SU-DHL-6 (cell line): ENCODE results near the gene ADGRB3.

Experiments
- H2AFZ ChIP-seq: fragments of 200-600 bp; sonication (generic); 2 replicates; pipeline ENCODE4 v1.6.1; 2014; ENCODE audit warnings: low read depth, mild to moderate bottlenecking, moderate library complexity, mixed read lengths, antibody characterized with exemption, low read length; ENCODE audit not compliant: severe bottlenecking
- H3F3A ChIP-seq: fragments of 200-600 bp; shearing (Covaris generic); 2 replicates; pipeline ENCODE4 v1.6.0; 2016; ENCODE audit warnings: antibody characterized with exemption, mild to moderate bottlenecking; ENCODE audit not compliant: insufficient read depth
- H3K27ac ChIP-seq: fragments of 200-600 bp; sonication (generic); 2 replicates; pipeline ENCODE4 v1.5.1; 2016; ENCODE audit warnings: low read depth, mild to moderate bottlenecking, low read length, moderate library complexity, mixed read lengths
- H3K27me3 ChIP-seq: fragments of 200-600 bp; sonication (generic), shearing (Covaris generic); 2 replicates; pipeline ENCODE4 v1.6.0; 2014; ENCODE audit warnings: mild to moderate bottlenecking, low read length
- H3K36me3 ChIP-seq: fragments of 200-600 bp; sonication (generic); 2 replicates; pipeline ENCODE4 v1.6.1; 2014; ENCODE audit warnings: mild to moderate bottlenecking, low read length, mixed read lengths
- H3K4me2 ChIP-seq: fragments of 300-600, 200-600 bp; shearing (Covaris generic), sonication (generic); 2 replicates; pipeline ENCODE4 v1.6.0; 2014; ENCODE audit warnings: low read length, low read depth, mild to moderate bottlenecking; ENCODE audit not compliant: poor library complexity, severe bottlenecking
- H3K4me3 ChIP-seq: fragments of 200-600 bp; sonication (generic); 2 replicates; pipeline ENCODE4 v1.5.1; 2014; ENCODE audit warnings: antibody characterized with exemption, low read length, mild to moderate bottlenecking, mixed read lengths; ENCODE audit not compliant: insufficient read depth, poor library complexity, severe bottlenecking
- H3K79me2 ChIP-seq: fragments of 200-600 bp; sonication (generic); 2 replicates; pipeline ENCODE4 v1.6.1; 2014; ENCODE audit warnings: mild to moderate bottlenecking, low read length, moderate library complexity; ENCODE audit not compliant: insufficient read depth
- H3K9ac ChIP-seq: fragments of 200-600 bp; sonication (generic); 2 replicates; pipeline ENCODE4 v1.7.0; 2014; ENCODE audit warnings: mild to moderate bottlenecking, low read length
- H3K9me2 ChIP-seq: fragments of 200-600 bp; sonication (generic); replicated peaks from 2 replicates; pipeline ENCODE4 v1.6.1; 2014; ENCODE audit warnings: low read length; ENCODE audit not compliant: insufficient read depth
- H3K9me3 ChIP-seq: fragments of 200-600 bp; sonication (generic); 2 replicates; pipeline ENCODE4 v1.6.1; 2014; ENCODE audit warnings: low read length, mixed read lengths; ENCODE audit not compliant: insufficient read depth
- H4K20me1 ChIP-seq: fragments of 200-600 bp; sonication (generic); 2 replicates; pipeline ENCODE4 v1.6.1; 2014; ENCODE audit warnings: low read depth, mild to moderate bottlenecking, antibody characterized with exemption, low read length, moderate library complexity, mixed read lengths
- EZH2phosphoT487 ChIP-seq: fragments of 200-600 bp; sonication (generic), shearing (Covaris generic); conservative IDR thresholded peaks from 2 replicates; pipeline ENCODE4 v1.6.1; 2018; ENCODE audit warnings: mild to moderate bottlenecking, antibody characterized with exemption, low read length, moderate library complexity, mixed read lengths
- TF ChIP-seq, protein P1 (sequence below): fragments of 200-600 bp; sonication (generic); IDR thresholded peaks from one replicate; pipeline ENCODE4 v1.5.1; 2017; ENCODE audit warnings: antibody characterized with exemption, mild to moderate bottlenecking, low read length, moderate library complexity; ENCODE audit not compliant: insufficient read depth, poor library complexity, severe bottlenecking

ADGRB3 gene

DNA sequence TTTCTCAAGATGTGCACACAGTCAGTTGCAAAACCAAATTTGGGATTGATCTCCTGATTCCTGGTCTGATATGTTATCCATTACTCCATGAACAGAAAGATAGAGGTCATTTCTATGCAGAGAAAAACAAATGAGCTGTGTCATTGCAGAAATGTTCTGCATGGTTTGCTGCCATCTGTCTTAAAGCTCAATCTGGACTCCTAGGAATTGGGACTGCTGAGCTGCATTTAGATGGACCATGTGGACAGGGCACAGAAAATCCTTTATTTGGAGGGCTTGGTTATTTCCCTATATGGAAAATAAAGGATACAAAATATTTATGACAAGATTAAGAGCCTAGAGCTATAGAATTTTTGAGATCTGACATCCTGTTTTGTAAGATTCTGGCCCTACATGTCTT is 91.3 kb downstream of the ADGRB3 start:
- Histone ChIP-seq H3K27me3 (no peaks in the 10 kb centered on the region), H3K79me2 (no peaks in the 10 kb centered on the region), H3F3A (no peaks in the 10 kb centered on the region), H3K36me3 (no peaks in the 10 kb centered on the region), H3K9me3 (no peaks in the 10 kb centered on the region), H3K9ac (no peak overlapping the region), H3K27ac (no peak overlapping the region), H2AFZ (no peak overlapping the region), H3K9me2 (no peaks in the 10 kb centered on the region), H4K20me1 (no peaks in the 10 kb centered on the region), H3K4me3 (no peak overlapping the region), H3K4me2 (no peak overlapping the region)
- TF ChIP-seq EZH2phosphoT487, result no peak
- TF ChIP-seq, protein P1, sequence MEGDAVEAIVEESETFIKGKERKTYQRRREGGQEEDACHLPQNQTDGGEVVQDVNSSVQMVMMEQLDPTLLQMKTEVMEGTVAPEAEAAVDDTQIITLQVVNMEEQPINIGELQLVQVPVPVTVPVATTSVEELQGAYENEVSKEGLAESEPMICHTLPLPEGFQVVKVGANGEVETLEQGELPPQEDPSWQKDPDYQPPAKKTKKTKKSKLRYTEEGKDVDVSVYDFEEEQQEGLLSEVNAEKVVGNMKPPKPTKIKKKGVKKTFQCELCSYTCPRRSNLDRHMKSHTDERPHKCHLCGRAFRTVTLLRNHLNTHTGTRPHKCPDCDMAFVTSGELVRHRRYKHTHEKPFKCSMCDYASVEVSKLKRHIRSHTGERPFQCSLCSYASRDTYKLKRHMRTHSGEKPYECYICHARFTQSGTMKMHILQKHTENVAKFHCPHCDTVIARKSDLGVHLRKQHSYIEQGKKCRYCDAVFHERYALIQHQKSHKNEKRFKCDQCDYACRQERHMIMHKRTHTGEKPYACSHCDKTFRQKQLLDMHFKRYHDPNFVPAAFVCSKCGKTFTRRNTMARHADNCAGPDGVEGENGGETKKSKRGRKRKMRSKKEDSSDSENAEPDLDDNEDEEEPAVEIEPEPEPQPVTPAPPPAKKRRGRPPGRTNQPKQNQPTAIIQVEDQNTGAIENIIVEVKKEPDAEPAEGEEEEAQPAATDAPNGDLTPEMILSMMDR, result no peak

DNA sequence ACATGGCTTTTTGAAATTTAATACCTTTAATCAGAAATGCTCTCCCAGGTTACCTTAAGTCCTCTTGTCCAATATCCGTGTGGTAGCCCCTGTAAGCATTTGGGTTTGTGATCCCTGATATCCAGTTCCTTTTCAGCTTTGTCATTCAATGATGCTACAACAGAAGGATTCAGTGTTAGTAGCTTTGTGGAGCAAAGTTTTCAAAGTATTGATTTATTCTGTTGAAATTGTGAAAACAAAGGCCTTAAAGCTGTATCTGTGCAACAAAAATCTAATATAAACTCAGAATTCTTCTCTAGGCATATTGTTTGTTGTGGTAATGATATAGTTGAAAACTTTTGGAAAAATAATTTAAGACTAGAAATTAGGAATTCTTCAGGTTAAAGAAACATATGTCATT is 91.9 kb downstream of the ADGRB3 start:
- Histone ChIP-seq H3K36me3 (no peaks in the 10 kb centered on the region), H2AFZ (no peak overlapping the region), H3K4me3 (no peak overlapping the region), H3K9me2 (no peaks in the 10 kb centered on the region), H3K27ac (no peak overlapping the region), H3K9ac (no peak overlapping the region), H3K9me3 (no peaks in the 10 kb centered on the region), H3K27me3 (no peaks in the 10 kb centered on the region), H3K79me2 (no peaks in the 10 kb centered on the region), H4K20me1 (no peaks in the 10 kb centered on the region), H3F3A (no peaks in the 10 kb centered on the region), H3K4me2 (no peak overlapping the region)
- TF ChIP-seq, protein P1, result no peak
- no peak for TF ChIP-seq EZH2phosphoT487

DNA sequence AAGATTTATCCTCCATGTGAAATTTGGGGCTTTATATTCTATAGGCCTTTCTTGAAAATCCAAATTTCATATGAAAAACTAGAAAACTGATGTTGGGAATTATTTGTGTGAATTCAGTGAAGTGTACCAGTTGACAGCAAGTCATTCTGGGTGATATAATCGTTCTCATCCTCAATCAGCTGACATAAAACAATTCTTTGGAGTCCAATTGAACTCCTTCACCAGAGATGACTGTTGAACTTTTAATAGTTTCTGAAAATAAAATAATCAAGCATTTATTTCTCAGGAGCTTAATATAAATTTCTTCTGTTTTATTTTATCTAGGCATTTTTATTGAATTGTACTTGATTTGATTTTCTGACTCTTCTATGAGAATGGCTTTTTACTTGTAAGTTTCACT is 92.6 kb downstream of the ADGRB3 start:
- H3K79me2 ChIP-seq, result no peaks in the 10 kb centered on the region
- TF ChIP-seq EZH2phosphoT487, result no peak
- TF ChIP-seq, protein P1, result no peak
- H3K9me2 ChIP-seq, result no peaks in the 10 kb centered on the region
- no peaks in the 10 kb centered on the region for H3F3A ChIP-seq
- H3K27me3 ChIP-seq, result no peaks in the 10 kb centered on the region
- H2AFZ ChIP-seq, result no peak overlapping the region
- no peak overlapping the region for H3K4me3 ChIP-seq
- H4K20me1 ChIP-seq, result no peaks in the 10 kb centered on the region
- H3K9ac ChIP-seq, result no peak overlapping the region
- H3K4me2 ChIP-seq, result no peak overlapping the region
- no peaks in the 10 kb centered on the region for H3K9me3 ChIP-seq
- no peak overlapping the region for H3K27ac ChIP-seq
- no peaks in the 10 kb centered on the region for H3K36me3 ChIP-seq
